HG02678 (cell line): Measurements from ENCODE around the gene TEX35.
A peak's percentile ranks its signal among the peaks of the same experiment; 100 is the strongest.
"Not testable (repeated sequence)": the region's sequence is repeated elsewhere in the genome, so short reads cannot be mapped to it uniquely, and the experiment has no call there.

Experiments
- ATAC-seq: cut with Tn5 transposase; IDR thresholded peaks from one replicate; pipeline ENCODE4 v1.9.1; 2021; ENCODE audit warnings: mild to moderate bottlenecking, moderate library complexity; ENCODE audit not compliant: unreplicated experiment

The TEX35 gene

GRCh38 chr1:178540646-178541045, 27.7 kb downstream of the TEX35 start:
- no peak for ATAC-seq

DNA sequence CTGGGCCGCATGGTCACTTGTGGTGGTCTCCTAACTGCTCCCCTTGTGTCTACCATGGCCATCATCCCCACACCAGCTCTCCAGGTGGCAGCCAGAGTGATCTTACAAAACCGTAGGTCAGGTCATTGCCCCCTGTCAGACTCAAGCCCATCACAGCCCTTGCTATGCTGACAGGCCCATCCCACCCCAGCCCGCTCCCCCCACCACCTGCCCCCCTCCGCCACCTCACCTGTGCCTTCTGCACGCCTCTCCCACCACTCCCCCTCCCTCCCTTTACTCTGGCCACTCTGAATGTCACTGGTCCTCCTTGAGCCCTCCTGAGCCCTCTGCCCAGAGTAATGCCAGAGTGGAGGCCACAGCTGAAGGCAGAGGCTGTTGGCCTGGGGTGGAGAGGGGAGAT, 28.5 kb downstream of the TEX35 start:
- no peak for ATAC-seq

GRCh38 chr1:178541829-178542553, 29.1 kb downstream of the TEX35 start:
- ATAC-seq, result peak; percentile 50

DNA sequence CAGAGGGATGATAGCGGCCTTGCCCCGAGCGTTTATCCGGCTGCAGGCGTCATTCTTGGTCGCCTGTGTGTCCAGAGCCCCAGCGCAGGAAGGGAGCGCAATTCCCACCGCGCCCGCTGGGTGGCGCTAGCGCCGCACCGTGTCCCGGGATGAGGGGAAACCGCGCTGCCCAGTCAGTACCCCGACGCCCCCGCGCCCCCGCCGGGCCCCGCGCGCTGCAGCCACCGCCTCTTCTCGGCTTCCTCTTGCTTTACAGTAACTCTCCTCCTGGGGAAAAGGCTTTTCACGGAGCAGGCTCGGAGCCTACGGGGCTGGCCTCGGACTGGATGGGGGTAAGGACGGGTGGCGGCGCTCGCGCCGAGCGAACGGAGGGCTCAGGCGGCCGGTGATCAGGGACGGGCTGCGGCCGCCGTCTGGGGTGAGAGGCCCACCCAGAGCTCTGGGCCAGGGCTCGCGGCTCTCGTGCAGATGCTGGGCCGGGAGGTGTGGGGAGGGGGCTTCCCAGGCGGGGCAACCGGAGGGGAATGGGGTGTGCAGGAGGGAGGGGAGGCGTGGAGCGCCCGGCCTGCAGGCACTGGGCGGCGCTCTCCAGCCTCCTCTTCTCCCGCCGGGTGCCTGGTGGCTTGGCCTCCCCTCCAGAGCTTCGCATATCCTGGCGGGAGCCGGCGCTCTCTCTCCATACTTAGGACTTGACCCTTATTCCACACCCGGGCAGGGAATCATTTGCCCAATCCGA, 29.8 kb downstream of the TEX35 start:
- ATAC-seq, result peak; percentile 70

DNA sequence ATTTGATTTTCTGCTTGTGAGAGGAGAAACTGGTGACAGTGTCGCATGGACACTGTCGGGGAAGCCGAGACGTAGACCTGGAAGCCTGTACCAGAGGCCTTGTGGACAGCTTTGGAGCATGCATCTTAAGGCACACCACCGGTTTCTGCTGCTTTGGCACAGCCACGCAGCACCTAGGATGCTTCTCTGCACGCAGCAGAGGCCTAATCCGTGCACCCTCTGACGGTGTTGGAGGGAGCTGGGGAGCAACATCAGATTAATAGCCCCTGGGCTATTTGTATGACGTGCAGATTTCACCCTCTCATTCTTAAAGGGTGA, 30.3 kb downstream of the TEX35 start:
- ATAC-seq, result peak; percentile 39

DNA sequence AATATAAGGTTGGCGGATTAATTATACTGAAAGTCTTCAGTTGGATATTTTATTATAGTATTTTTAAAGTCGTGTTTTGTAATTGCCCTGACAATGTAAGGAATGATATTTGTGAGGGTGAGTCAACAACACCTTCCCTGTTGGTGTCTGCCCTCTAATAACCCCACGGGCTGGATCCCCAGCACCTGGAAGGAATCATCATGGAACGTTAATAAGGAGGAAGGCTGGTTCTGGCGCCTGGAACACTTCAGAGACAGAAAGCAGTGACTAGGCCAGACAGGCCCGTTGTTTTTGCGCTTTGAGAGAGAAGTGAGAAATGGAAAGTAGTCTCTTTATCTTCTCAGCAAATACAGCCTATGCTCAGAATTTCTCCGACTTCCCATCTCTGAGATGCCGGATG, 31.6 kb downstream of the TEX35 start:
- no peak for ATAC-seq

DNA sequence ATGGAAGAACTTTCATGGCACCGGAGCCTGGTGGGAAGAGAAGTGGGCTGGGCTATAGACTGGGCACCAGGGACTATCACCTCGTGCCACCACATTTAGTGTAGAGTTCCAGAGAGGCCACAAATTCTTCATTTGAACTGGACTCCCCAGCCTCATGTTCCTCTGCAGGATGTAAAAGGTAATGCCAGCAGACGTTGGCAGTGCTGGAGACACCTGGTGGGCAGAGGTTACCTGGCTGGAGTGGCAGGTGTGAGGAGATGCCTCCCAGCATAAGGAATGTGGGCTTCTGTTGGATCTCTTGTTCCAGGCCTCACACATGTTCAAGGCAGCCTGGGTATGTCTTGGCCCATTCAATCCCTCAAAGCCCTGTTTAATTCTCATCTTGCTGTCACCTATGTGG, 35.2 kb downstream of the TEX35 start:
- ATAC-seq, result no peak

GRCh38 chr1:178551307-178551706, 38.4 kb downstream of the TEX35 start:
- ATAC-seq, result no peak

DNA sequence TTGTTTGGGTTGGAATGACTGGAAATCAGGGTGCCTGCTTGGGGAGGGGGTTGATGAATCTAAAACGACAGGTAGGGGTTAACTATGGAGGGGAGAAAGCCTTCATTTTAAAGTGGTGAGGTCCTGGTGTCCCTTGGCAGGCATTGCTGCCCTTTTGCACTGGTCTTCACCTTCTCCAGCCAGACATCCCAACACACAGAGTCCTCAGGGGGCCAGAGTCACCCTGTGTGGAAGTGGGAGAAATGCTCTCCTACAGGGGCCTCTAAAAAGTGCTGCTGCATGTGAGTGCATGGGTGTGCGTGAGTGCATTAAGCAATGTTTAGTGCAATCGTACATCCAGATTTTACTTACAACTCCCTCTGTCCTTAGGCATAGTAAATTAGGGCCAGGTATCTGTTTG, 39.0 kb downstream of the TEX35 start:
- ATAC-seq, result no peak

GRCh38 chr1:178552856-178553255, 39.9 kb downstream of the TEX35 start:
- no peak for ATAC-seq

DNA sequence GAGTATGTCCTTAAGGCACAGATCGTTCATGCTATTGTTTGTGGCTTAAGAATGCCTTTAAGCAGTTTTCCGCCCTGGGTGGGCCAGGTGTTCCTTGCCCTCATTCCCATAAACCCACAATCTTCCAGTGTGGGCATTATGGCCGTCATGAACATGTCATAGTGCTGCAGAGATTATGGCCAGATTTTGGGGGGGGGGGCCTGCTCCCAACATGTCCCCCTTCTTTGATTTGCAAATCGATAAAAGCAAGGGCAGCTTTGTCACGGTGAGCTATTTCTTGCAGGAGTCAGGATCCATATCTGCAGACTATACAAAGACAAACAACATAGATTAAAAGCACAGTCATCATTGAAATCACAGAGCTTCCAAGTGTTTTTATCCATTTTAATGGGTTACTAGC, 41.4 kb downstream of the TEX35 start:
- ATAC-seq, result not testable (repeated sequence)

DNA sequence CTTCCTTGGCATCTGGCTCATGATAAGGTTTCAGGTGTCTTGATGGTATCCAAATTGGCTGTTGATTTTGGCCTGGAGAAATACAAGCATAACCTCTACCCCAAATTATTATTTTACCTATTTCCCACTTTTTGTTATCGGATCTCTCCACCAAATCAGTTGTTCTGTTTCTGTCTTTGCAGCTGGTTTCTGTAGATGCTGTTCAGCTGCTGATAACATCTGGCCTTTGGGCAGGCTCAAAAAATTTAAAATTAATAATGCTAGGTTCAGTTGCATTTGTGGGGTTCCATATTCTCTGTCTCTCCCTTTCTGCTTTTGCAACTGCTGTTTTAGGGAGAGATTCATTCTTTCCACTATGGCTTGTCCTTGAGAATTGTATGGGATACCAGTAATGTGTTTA, 42.7 kb downstream of the TEX35 start:
- not testable (repeated sequence) for ATAC-seq

DNA sequence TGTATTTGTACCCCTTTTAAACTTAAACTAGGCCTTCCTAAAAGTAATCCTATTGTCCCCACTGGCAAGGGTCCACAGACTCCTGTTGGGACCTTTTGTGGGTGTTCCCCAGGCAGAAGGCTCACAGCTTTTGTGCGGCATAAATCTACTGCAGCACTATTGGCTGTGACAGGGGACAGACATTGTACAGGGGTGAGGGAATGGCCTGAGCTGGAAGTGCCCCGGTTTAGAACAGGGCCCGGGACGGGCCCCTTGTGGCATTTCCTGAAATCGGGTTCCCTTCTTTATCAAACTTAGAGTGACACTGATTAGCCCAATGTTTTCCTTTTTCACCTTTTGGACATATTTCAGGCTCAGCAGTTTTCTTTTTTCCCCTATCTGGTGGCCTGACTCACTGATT, 45.9 kb downstream of the TEX35 start:
- not testable (repeated sequence) for ATAC-seq

DNA sequence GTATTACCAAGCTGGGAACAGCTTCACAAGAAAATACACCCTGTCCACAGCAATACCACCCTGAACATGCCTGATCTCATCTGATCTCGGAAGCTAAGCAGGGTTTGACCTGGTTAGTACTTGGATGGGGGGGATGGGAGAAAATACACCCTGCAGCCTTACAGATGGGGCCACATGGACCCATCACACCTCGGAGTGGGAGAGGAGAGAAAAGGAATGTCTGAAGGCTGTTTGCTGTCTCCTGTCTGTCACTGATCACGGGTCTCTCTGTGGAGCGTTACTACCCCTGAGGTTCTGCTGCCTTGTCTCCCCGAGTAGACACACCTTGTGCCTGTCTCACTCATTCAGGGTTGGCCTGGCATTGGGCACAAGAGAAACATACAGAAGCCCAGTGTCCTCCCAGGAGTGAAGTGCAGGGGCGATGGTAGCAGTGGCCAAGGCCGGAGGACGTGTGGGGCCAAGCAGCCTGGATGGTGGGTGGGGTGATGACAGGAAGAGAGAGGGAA, 48.0 kb downstream of the TEX35 start:
- no peak for ATAC-seq

GRCh38 chr1:178563099-178563820, 50.4 kb downstream of the TEX35 start:
- ATAC-seq, result no peak

DNA sequence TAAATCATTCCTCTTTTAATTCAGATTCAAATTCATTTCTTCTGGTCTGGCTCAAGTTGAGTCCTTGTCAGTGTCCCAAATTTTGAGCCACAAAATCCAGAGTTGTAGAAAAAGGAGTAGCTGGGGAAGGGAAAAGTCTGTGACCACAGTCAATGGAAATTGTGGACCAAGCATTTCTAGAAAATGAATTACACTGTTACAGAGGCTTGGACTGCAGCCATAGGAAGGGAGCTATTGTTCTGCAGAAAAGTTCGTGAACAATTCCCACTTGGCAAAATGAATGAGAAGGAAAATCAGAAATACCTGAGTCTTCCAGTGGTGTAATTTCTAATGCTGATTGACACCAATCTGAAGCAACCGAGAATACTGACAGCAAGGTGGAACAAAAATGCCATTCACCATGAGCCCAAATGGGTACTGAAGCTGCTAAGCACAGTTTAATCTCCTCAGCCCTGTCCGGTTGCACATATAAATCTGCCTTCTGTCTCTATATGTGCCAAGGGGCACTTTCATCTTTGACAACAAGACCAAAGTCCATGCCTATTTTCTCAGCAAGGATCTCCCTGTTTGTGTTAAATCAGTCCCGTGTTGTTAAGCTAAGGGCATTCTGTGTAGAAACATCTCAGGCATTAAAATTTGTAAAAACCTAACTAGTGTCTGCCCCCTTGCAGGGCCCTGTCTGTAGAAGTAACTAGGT, 51.3 kb downstream of the TEX35 start:
- no peak for ATAC-seq

GRCh38 chr1:178564783-178565180, 51.9 kb downstream of the TEX35 start:
- ATAC-seq, result no peak

DNA sequence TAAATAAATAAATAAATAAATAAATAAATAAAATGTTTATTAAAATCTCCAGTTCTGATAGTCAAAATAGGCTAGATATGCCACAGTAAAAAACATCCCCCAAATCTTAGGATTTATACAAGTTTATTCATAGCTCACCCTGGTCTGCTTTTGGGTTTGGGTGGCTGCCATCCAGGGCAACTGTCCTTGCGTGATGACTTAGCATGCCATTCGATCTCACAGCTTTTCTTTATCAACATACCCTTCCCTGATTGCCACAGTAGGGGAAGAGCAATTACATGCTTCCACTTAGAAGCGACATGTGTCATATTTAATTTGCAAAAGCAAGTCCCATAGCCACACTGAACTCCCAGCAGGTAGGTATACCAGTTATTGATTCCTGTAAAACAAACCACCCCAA, 52.7 kb downstream of the TEX35 start:
- no peak for ATAC-seq

GRCh38 chr1:178566187-178566586, 53.3 kb downstream of the TEX35 start:
- peak; percentile 88 for ATAC-seq

DNA sequence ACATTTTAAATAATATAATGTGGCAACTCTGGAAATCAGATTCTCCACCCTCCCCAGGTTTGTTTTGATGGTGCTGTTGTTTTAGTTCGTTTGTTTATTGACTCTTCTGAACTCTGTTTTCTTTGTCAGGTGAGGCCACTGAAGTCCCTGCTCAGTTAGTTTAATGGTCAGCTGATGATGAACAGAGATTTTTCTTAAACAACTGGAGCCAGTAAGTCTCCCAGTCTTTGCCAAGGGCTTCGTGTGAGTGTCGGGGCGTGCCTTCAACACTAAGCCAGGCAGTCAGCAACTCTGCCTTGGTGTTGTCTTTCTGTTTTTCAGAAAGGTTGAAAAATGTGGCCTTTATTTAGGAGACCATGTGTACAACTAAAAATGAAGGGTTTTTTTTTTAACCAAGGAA, 58.9 kb downstream of the TEX35 start:
- no peak for ATAC-seq
